ENCODE data around the gene SH2D6. TPM values are rescaled to one million over a fixed set of nuclear protein-coding genes. Genes with fewer than 3 reads are reported as not detected.
A peak's percentile ranks its signal among the peaks of the same experiment; 100 is the strongest.

Gene SH2D6
- 0.33 and 0.42 TPM in 2 replicates for polyA plus RNA-seq (2012; rRNA removed)
- 0.21 and 0.42 TPM in 2 replicates for polyA plus RNA-seq (2012; cell fraction: cytosol; rRNA removed)
- polyA plus RNA-seq (2012; cell fraction: nucleus; rRNA removed), result 1.9 and 2.3 TPM in 2 replicates

GRCh38 chr2:85418132-85419008 lies at the start of gene SH2D6:
Gene SH2D6, plus strand, starts transcription at chr2:85418714. Its CDS starts 10,752 bp downstream, at chr2:85429466.
- H3K9me3 ChIP-seq, result no peaks in the 10 kb centered on the region
- 28% methylated on average over 35 of the region's 57 CpGs for whole genome bisulfite sequencing (ENCODE audit: low lambda C conversion rate)
- H3K4me3 ChIP-seq (ENCODE audit: low read depth in 2 of 2, low read length in 1 of 2), result peak within 1 kb of the TSS; percentile 55 to 74
- H3K27me3 ChIP-seq (ENCODE audit: insufficient read depth), result no peaks in the 10 kb centered on the region
- no peaks in the 10 kb centered on the region for H3K9me2 ChIP-seq
- peak within 1 kb of the TSS; percentile 90 for H3K4me2 ChIP-seq
- peak; percentile 97 for DNase-seq
- peaks cover 9 to 23% of the 10 kb centered on the region in 2 experiments; a peak in 1 of 4 replicates for H3K4me1 ChIP-seq (ENCODE audit: control insufficient read depth in 1 of 2, insufficient read depth in 2 of 2, low read depth in 1 of 2, low read length in 1 of 2)
- H3K79me2 ChIP-seq (ENCODE audit: insufficient read depth), result peaks cover 8% of the 10 kb centered on the region; the same call in 1 of the 2 replicates
- no peaks in the 10 kb centered on the region for H3K36me3 ChIP-seq (replicated peaks in 1 of 2; ENCODE audit: control insufficient read depth in 1 of 2, insufficient read depth in 2 of 2, low read length in 1 of 2)
- CTCF ChIA-PET, result interaction anchor here (1.4 to 8.0 kb wide), 8 partner anchors 20 to 135 kb away, joined by 3 to 364 read pairs (median 17); partner anchors contain the start of genes ELMOD3, GGCX, MAT2A and RETSAT
- H3K27ac ChIP-seq (ENCODE audit: low read depth in 2 of 2, low read length in 1 of 2), result peak within 1 kb of the TSS; percentile 77 to 88
- H3K9ac ChIP-seq, result peak within 1 kb of the TSS; percentile 82
- H3F3A ChIP-seq (replicated peaks; ENCODE audit: insufficient read depth), result no peaks in the 10 kb centered on the region
- H4K20me1 ChIP-seq (ENCODE audit: insufficient read depth), result no peaks in the 10 kb centered on the region
- H2AFZ ChIP-seq (ENCODE audit: low read depth), result peak within 1 kb of the TSS; percentile 98
- POLR2A ChIA-PET, result interaction anchor here (0.6 to 4.5 kb wide), 16 partner anchors 11 to 366 kb away, joined by 3 to 106 read pairs (median 6); partner anchors contain the start of genes ELMOD3, GGCX, MAT2A and RETSAT
- TF ChIP-seq POLR2AphosphoS5 (IDR thresholded peaks at IDR 0.05; ENCODE audit: low read depth, low read length), result peak; percentile 43; the same call in 1 of the 2 replicates
- no peak; the same call in 1 of the 2 replicates for TF ChIP-seq PBX3 (IDR thresholded peaks at IDR 0.05)
- TF ChIP-seq YY1 (IDR thresholded peaks at IDR 0.05; ENCODE audit: low read depth), result peak; percentile 65; the same call in 1 of the 2 replicates
- TF ChIP-seq FOXM1 (IDR thresholded peaks at IDR 0.05; ENCODE audit: low read depth), result no peak
- no peak for TF ChIP-seq ZBTB33 (IDR thresholded peaks at IDR 0.05; ENCODE audit: borderline replicate concordance, low read depth)
- TF ChIP-seq MEF2A (IDR thresholded peaks at IDR 0.05; ENCODE audit: borderline replicate concordance, low read depth), result no peak
- TF ChIP-seq, protein P1, sequence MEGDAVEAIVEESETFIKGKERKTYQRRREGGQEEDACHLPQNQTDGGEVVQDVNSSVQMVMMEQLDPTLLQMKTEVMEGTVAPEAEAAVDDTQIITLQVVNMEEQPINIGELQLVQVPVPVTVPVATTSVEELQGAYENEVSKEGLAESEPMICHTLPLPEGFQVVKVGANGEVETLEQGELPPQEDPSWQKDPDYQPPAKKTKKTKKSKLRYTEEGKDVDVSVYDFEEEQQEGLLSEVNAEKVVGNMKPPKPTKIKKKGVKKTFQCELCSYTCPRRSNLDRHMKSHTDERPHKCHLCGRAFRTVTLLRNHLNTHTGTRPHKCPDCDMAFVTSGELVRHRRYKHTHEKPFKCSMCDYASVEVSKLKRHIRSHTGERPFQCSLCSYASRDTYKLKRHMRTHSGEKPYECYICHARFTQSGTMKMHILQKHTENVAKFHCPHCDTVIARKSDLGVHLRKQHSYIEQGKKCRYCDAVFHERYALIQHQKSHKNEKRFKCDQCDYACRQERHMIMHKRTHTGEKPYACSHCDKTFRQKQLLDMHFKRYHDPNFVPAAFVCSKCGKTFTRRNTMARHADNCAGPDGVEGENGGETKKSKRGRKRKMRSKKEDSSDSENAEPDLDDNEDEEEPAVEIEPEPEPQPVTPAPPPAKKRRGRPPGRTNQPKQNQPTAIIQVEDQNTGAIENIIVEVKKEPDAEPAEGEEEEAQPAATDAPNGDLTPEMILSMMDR (IDR thresholded peaks at IDR 0.05), result no peak
- TF ChIP-seq MXI1 (IDR thresholded peaks at IDR 0.05; ENCODE audit: low read depth, low read length), result 0 out of 2 replicates have a peak, but pooled peaks have one; percentile 44
- TF ChIP-seq EP300 (IDR thresholded peaks at IDR 0.05; ENCODE audit: borderline replicate concordance in 1 of 2, low read depth in 1 of 2, low read length in 1 of 2), result no peak
- no peak for TF ChIP-seq TCF12 (IDR thresholded peaks at IDR 0.05)
- TF ChIP-seq TAF1 (IDR thresholded peaks at IDR 0.05; ENCODE audit: borderline replicate concordance, low read depth, low read length), result no peak
- TF ChIP-seq, protein P2, sequence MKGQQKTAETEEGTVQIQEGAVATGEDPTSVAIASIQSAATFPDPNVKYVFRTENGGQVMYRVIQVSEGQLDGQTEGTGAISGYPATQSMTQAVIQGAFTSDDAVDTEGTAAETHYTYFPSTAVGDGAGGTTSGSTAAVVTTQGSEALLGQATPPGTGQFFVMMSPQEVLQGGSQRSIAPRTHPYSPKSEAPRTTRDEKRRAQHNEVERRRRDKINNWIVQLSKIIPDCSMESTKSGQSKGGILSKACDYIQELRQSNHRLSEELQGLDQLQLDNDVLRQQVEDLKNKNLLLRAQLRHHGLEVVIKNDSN (IDR thresholded peaks at IDR 0.05; ENCODE audit: borderline replicate concordance, low read depth), result no peak
- TF ChIP-seq, protein P3, sequence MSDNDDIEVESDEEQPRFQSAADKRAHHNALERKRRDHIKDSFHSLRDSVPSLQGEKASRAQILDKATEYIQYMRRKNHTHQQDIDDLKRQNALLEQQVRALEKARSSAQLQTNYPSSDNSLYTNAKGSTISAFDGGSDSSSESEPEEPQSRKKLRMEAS (IDR thresholded peaks at IDR 0.05; ENCODE audit: low read depth), result peak; percentile 80
- TF ChIP-seq SIN3A (IDR thresholded peaks at IDR 0.05; ENCODE audit: borderline replicate concordance, low read depth, low read length), result no peak
- peak; percentile 50 for TF ChIP-seq CHD2 (IDR thresholded peaks at IDR 0.05; ENCODE audit: low read length, partially characterized antibody)
- 0 out of 2 replicates have a peak, but pooled peaks have one; percentile 28 for TF ChIP-seq NRF1 (IDR thresholded peaks at IDR 0.05; ENCODE audit: low read depth, low read length)
- TF ChIP-seq ELF1 (IDR thresholded peaks at IDR 0.05), result peak; percentile 62; the same call in 1 of the 2 replicates
- TF ChIP-seq JUND (IDR thresholded peaks at IDR 0.05), result no peak
- TF ChIP-seq FOXJ3 (CRISPR knock-in tag; IDR thresholded peaks at IDR 0.05), result 0 out of 2 replicates have a peak, but pooled peaks have one; percentile 13
- TF ChIP-seq REST (IDR thresholded peaks at IDR 0.05; ENCODE audit: low read depth, low read length), result no peak
- TF ChIP-seq SMC3 (IDR thresholded peaks at IDR 0.05; ENCODE audit: low read depth, low read length), result no peak
- TF ChIP-seq GATA2 (CRISPR knock-in tag; IDR thresholded peaks at IDR 0.05), result peak; percentile 59

Data from SK-N-SH (cell line).